ENCODE data around the gene NKX1-2. TPM values are rescaled to one million over a fixed set of nuclear protein-coding genes. Genes with fewer than 3 reads are reported as not detected.

Gene NKX1-2
- total RNA-seq = not detected

- DNase-seq (ENCODE audit: low spot score) = no peak
Observed at GRCh38 chr10:124450012-124450782, at the start of gene NKX1-2. NKX1-2 (minus strand) TSS chr10:124450035; CDS start chr10:124449943, 92 bp downstream.

GRCh38 chr10:124498056-124498455, 48.2 kb upstream of the NKX1-2 start:
- no peak for DNase-seq (ENCODE audit: low spot score)

GRCh38 chr10:124497196-124497881, 47.5 kb upstream of the NKX1-2 start:
- no peak for DNase-seq (ENCODE audit: low spot score)

GRCh38 chr10:124496620-124497019, 46.8 kb upstream of the NKX1-2 start:
- no peak for DNase-seq (ENCODE audit: low spot score)

- no peak for DNase-seq (ENCODE audit: low spot score)
Observed at GRCh38 chr10:124496150-124496549, 46.3 kb upstream of the NKX1-2 start.

DNA sequence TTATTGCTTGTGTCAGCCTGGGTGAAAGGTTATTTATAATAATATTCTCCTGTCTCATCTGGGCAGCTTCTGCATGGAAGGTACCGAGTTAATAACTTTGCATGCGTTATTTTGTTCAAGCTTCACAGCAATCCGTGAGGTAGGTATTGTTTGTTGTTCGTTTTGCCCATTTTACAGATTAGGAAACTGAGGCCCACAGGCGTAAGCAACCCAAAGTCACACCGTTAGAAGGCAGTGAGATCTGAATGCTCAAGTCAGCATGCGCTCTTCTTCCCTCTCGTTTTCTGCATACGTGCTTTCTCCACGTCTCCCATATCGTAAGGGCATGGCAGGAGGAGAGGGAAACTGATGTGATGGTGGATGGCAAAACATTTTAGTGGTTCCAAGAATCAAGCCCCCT, 45.9 kb upstream of the NKX1-2 start:
- DNase-seq (ENCODE audit: low spot score) = no peak

DNA sequence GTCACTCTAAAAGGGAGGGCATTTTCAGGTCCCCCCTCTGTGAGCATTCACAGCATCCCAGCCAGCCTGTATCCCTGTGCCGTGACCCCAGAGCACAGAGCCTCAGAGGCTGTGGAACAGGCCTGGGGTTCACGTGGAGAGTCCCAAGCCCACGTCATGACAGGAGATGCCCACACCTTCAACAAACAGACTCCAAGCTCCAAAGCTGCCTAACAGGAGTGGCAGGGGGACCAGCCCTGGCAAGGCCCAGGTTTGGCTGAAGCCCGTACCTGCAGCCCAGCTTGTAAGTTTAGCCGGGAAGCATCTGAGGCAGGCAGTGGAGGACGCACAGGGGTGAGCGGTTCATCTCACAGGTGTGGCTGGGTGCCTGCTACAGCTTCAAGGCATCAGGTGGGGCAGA, 45.3 kb upstream of the NKX1-2 start:
- peak; percentile 72 for DNase-seq (ENCODE audit: low spot score)

DNA sequence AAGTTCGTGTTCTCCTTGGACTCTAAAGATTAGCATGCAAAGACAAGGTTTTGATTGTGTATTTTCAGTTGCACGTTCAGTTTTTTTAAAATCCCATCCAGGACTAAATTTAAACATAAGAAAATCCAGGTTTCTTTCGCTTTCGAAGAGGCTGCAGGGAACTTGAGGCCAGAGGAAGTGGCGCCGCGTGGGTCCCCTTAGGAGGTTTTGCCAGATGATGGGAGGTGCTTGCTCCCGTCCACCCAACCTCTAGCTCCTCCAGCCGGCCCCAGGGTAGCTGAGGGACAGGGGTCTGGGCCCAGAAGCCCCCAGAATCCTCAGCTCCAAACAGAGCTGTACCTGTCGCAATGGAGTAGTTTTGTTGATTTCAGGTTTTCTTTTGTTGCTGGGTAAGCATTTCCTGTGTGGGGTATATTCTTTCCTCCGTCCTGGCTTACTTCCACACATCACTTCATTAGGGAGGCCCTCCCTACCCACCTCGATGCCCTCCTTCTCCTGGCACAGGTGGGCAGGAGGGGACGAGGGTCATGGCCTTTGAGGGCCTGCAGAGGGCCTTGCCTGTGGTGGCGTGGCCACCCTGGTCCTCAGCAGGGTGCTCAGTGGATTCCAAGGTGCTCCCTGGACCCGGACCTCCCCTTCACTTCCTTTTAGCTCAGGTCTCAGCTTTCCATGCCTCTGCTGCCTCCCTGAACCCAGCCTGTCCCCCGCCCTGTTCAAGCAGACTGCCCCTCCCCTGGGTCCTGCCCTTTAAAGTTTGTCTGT, 44.4 kb upstream of the NKX1-2 start:
- no peak for DNase-seq (ENCODE audit: low spot score)

DNA sequence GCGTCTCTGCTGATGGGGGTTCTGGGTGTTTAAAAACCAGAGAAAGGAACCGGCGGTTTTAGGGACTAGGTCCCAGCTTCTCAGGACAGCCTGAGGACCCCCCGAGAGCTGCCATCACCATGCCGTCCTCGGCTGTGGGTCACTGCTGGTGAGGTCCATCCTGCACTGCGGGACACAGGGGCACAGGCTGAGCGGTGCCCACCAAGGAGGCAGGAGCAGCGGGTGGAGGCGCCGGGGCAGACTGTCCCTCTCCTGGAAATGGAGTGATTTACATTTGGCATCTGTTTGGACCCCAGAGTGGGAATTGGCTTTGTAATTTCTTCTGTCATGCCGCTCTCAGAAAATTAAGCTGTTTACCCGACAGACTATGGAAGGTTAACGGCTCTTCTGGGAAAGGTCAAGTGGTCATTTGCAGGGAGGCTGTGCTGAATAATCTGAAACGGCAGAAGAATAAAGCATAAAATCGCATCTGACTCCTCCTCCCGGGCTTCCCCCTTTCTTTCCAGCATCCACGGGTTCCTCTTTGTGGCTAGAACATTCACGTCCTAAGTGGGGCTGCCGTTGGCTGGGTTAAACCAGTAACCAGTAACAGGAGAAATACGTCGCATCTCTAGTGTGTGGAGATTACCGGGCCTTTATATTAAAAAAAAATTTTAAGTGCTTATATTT, 43.5 kb upstream of the NKX1-2 start:
- no peak for DNase-seq (ENCODE audit: low spot score)

- DNase-seq (ENCODE audit: low spot score) = no peak
Observed at GRCh38 chr10:124492266-124492665, 42.4 kb upstream of the NKX1-2 start.

GRCh38 chr10:124491105-124491504, 41.3 kb upstream of the NKX1-2 start:
- no peak for DNase-seq (ENCODE audit: low spot score)

- DNase-seq (ENCODE audit: low spot score) = no peak
Observed at GRCh38 chr10:124486635-124487034, 36.8 kb upstream of the NKX1-2 start.

GRCh38 chr10:124484661-124485060, 34.8 kb upstream of the NKX1-2 start:
- no peak for DNase-seq (ENCODE audit: low spot score)

GRCh38 chr10:124484031-124484430, 34.2 kb upstream of the NKX1-2 start:
- DNase-seq (ENCODE audit: low spot score) = no peak

DNA sequence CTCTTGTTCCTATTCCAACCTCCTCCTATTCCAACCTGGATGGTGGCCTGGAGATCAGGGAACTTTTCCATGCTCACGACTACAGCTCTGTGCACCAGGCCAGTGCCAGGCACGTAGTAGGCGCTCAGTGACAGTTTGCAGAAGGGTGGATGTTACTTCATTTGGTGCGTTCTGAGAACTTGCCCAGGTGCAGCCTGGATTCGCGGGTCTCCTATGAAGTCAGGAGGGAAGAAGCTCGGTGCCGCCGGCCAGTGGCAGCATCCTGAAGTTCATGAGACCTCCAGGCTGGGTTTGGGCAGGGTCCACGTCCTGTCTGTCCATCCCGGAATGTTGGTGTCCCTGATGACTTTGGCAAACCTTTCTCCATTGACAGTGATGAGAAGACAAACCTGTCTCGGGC, 33.0 kb upstream of the NKX1-2 start:
- DNase-seq (ENCODE audit: low spot score) = no peak

DNA sequence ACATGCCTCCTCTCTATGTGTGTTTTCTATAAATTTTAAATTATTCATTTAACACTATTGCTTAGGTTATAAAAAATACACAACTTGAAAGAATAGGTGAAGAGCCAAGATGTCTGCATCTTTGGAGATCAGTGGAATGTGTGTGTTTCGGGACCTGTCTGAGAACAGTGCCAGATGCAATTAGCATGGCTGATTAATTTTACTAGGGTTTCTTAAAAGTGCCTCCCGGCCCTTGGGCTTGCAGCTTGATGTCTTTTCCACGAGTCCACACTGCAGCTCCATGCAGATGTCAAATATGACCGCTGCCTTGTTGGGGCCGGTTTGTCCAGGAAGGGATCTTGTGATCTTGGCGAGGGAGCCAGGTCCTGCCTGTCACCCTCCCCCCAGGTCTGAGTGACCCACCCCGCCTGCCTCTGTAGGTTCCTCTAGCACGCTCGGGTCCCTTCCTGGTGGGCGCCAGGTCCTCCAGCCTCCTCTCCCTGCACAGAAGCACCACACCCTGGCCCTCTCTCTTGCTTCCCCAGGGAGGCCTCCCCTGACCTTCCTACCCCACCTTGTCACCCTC, 32.5 kb upstream of the NKX1-2 start:
- no peak for DNase-seq (ENCODE audit: low spot score)

- no peak for DNase-seq (ENCODE audit: low spot score)
Observed at GRCh38 chr10:124481717-124482116, 31.9 kb upstream of the NKX1-2 start.

DNA sequence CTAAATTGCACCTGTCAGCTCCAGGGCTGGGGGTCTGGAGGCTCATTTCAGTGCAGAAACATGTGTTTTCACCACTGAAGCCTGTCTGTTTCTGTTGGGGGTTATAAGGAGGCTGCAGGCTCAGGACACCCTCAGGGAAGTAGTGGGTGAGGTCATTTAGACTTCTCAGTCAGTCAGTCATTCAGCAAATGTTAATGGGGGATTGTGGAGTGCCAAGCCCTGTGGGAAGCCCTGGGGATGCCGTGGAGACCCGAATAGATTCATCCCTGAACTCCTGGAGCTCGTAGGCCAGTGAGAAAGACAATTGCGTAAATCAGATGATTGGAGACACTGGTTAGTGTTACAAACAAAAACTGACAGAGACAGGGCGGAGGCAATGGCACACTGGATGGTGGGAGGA, 31.0 kb upstream of the NKX1-2 start:
- no peak for DNase-seq (ENCODE audit: low spot score)

DNA sequence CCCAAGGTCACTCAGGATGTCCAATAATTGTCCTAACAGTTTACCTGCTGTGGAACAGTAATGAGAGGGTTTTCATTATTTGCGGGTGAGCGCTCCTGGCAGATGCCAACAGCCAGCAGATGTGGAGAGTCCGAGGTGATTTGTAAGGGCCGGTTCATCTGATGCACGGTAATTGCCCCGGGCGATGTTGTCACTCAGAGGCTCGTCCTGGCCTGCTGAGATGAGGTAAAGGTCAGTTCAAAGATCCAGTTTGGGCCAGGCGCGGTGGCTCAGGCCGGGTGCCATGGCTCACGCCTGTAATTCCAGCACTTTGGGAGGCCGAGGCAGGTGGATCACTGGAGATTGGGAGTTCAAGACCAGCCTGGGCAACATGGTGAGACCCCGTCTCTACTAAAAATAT, 28.7 kb upstream of the NKX1-2 start:
- no peak for DNase-seq (ENCODE audit: low spot score)

- DNase-seq (ENCODE audit: low spot score) = no peak
Observed at GRCh38 chr10:124477614-124478363, 28.0 kb upstream of the NKX1-2 start.

All from ureter (tissue), 1 donor.